Activated effector memory CD4-positive, alpha-beta T cell treated with anti-CD3 and anti-CD28 coated beads, Interleukin-2, amount 50 U/mL, for 16 hours (primary cell): Measurements from ENCODE around the gene TSPAN9.

Experiments
- DNase-seq: peaks from one replicate; pipeline ENCODE4 v3.0.0-alpha.2; 2020

TSPAN9 gene

DNA sequence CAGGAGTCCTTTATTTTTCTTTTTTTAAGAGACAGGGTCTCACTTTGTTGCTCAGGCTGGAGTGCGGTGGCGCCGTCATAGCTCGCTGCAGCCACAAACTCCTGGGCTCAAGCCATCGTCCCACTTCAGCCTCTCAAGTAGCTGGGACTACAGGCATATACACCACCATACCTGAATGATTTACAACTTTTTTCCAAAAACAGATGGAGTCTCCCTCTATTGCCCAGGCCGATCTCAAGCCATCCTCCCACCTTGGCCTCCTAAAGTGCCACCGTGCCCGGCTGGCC lies 205.1 kb downstream of the TSPAN9 start:
- DNase-seq = no peak

DNA sequence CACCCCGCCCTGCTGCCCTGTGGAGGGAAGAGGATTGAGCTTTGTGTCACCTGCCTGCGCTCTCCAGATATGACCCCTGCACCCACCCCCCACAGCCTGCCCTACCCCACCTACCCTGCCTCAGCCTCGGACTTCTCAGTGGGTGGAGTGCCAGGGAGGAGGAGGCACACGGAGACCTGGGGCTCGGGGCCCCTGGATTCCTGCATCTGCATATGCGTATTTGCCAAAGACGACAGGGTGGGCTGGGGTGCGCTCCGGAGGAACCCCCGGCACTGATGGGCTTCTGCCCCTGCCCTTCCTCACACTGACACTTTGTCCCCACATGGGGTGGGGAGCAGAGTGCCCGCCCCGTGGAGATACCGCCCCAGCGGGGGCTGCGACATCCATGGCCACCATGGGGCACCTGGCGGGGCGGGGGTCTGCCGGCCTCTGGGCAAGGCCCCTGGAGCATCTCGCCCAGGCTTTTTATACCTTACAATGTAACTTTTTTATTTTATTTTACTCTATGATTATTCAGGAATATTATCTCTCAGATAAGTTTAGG lies 206.0 kb downstream of the TSPAN9 start:
- DNase-seq = no peak

- DNase-seq = no peak
Observed at GRCh38 chr12:3284405-3284804, 207.2 kb downstream of the TSPAN9 start.

DNA sequence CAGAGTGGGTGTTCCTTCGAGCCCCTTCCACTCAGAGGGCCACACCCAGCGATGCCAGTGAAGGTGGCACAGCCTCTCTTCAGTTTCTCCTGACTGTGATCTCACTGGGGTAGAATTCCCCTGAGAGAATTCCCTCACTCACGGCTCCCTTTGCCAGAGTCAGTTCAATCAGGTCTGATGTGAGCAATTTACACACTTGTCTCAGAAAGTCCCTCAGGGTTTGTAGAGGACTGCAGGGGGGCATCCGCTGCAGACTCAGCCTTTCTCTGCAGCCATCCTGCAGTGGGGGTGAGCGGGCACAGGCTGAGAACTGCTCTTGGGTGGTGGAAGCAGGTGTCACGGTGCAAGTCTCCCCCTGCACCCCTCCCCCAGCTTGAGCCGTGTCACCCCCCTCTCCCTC lies 208.4 kb downstream of the TSPAN9 start:
- DNase-seq = no peak

DNA sequence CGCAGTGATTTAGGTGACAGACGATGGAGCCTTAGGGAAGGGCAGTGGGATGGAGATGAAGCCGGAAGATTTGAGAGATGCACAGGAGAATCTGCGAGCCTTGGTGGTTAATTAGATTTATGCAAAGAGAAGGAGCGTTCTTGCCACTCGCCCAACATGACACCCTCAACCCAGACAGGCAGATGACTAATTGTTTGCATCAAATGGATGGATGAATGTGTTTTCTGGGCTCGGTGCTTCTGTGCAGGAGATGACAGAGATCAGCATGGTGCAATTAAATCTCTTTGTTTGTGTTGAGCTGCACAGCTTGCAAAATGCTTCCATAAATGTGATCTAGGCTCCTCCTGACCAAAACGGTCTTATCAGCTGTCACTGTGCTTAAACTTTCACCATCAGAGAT lies 211.5 kb downstream of the TSPAN9 start:
- no peak for DNase-seq

GRCh38 chr12:3289702-3290101 lies 212.5 kb downstream of the TSPAN9 start:
- DNase-seq = no peak

- DNase-seq = no peak
Observed at GRCh38 chr12:3291939-3292338, 214.8 kb downstream of the TSPAN9 start.

DNA sequence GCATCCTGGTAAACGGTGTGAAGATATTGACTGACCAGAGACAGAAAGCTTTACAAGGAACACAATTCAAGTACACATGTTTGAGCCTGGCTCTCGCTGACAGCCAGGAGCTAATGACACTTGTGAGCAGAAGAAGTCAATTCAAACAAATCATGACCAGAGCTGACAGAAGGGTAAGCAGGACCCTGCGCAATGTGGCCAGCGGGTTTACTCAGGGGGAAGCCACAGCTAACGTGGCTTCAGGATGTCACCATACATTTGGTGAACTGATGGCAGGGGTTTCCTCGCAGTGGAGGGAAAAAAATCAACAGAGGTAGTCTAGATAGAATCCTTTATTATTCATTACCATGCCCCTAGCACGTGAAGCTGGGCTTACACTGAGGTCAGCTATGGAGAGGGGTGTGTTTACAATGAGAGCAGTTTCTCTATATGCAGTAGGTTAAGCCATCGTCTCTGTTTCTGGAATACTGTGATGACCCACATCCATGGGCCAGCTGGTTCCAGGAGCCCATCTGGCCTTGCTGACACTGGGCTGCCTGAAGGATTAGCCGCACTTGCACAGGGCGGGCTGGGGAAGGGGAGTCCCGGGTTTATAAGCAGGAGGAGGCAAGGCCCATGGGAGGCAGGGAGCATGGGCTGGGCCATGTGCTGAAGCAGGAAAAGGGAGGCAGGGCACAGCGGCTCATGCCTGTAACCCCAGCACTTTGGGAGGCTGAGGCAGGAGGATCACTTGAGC lies 215.7 kb downstream of the TSPAN9 start:
- no peak for DNase-seq

DNA sequence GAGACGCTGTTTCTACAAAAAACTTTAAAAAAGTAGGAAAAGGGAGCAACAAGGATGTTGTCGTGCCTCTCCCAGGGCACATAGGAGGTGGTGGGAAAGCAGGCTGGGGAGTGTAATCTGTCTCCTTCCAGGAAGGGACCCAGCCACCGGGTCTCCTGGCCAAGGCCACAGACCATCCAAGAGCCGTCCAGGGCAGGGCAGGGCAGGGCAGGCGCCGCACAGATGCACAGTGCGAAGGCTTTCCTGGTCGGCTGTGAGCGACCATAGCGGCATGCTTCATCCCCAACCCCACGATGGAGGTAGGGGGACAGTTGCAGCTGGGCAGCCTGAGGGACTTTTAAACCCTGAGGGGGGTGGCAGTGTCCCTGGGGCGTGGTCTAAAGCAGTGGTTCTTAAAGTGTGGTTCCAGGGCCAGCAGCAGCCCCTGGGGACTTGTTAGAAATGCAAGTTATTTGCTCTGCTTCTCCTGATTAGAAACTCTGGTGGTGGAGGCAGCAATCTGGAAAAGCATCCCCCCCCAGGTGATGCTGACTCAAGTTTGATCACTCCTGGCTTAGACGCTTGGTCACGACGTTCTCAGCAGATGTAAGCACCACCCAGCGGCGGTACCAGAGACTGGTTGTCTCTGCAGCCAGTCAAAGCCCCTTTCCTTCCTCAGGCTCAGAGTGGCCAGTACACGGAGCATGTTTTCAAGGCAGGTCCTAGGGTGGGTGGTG lies 216.4 kb downstream of the TSPAN9 start:
- DNase-seq = no peak

DNA sequence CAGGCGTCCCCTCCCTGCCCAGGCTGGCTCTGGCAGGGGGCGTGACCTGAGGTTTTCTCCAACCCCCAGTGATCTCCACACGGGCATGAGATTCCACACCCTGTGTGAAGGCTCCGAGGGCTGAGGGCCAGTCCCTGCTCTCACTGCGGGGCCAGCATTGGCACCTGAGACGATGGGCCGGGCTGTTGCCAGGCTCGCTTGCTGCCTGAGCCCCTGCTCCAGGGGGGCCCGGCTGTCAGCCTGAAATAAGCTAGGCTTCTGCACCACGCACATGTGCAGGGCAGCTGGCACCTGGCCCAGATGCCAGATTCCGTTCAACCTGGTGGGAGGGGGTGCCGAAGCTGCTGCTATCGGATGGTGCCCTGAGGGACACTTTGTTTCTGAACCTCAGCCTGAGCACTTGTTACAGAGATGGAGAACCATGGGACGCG lies 217.3 kb downstream of the TSPAN9 start:
- DNase-seq = no peak

GRCh38 chr12:3295225-3295624 lies 218.0 kb downstream of the TSPAN9 start:
- no peak for DNase-seq

DNA sequence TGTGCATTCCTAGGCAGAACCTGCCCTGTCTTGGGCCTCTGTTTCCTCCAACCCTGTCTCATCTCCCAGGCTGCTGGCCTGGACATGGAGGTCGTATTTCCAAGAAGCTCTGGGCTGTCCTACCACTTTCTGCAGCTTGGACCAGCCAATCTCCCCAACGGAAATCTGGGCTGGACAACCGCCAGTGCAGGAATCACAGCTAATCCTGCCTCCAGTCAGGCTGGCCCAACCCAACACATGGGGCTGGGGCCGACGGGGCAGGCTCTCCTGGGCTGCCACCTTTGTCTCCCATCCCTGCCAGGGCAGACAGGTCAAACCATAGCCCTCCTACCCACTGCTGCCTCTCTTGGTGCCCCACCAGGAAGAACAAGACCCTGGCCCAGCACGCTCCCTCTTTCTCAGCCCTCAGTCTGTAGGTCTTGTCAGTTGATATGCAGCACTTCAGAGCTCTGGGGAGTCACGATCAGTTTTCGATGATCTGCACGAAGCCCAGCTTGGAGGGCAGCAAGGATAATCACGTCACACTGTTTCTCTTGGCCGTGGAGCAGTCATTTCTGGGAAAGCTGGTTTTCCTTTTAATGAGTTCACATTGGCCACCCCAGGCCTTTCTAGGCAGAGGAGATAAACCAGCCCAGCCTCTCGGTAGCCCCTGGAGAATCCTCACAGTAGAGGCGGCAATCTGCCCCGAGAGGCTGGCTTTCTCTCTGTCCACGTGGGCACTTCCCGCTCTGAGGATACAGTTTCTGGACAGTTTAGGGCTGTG lies 218.6 kb downstream of the TSPAN9 start:
- no peak for DNase-seq

GRCh38 chr12:3296409-3296701 lies 219.2 kb downstream of the TSPAN9 start:
- no peak for DNase-seq

- no peak for DNase-seq
Observed at GRCh38 chr12:3298603-3299002, 221.4 kb downstream of the TSPAN9 start.

DNA sequence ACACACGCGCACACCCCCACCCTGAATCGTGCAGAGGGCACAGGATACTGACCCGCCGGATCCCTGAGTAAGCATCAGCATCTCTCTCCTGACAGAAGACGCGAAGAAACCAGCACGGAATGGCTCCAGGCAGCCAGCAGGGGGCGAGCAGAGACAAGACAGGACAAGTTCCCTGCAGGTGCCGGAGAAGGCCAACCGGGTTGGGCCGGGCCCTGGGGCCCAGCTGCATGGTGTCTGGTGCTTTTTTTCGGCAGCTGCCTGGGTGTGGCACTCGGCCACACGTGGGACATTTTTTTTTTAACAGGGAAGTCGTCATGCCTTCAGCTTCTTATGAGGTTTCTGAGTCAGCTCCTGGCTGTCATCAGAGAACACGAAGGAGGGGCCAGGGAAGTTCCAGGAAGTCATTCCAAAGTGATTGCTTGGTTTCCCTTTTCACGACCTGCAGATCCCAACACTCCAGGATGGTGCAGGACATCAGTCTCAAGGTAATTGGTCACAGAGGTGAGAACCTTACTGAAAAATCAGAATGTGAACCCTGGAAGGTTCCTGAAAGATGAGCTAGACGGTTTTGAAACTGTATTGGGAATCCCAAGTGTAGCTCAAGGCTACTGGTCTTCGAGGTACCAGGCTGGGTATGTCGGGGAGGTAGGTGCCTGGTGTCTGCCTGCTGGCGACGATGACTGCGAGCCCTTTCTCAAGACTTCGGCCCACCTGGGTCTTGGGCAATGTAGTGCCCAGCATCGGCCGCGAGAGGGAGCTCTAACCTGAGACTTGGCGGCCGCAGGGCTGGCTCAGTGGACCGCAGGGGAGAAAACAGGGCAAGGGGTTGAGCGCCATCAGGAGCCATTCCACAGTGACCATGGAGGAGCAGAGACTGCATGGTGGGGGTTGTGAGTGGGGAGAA lies 223.0 kb downstream of the TSPAN9 start:
- peak; percentile 90 for DNase-seq

- DNase-seq = no peak
Observed at GRCh38 chr12:3300833-3301401, 223.7 kb downstream of the TSPAN9 start.

DNA sequence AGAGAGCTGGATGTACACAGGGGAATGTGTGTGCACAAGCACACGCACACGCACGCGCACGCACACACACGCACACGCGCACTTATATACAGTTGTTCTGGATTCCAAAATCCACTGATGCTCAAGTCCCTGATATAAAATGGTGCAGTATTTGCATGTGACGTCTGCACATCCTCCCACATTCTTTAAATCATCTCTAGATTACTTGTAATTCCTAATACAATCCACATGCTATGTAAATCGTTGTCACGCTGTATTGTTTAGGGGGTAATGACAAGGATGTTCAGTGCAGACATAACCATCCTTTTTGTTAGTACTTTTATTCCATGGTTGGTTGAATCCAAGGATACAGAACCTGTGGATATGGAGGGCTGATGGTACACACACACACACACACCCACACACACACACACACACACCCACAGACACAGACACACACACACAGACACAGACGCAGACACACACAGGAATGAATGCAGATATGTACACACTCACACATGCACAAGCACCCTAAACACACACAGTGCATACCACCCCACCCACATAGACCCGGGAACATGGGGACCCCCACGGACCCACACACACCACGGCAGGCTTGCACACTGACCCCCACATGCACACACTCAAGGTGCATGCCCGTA lies 225.3 kb downstream of the TSPAN9 start:
- DNase-seq = no peak

- no peak for DNase-seq
Observed at GRCh38 chr12:3303410-3304136, 226.4 kb downstream of the TSPAN9 start.

DNA sequence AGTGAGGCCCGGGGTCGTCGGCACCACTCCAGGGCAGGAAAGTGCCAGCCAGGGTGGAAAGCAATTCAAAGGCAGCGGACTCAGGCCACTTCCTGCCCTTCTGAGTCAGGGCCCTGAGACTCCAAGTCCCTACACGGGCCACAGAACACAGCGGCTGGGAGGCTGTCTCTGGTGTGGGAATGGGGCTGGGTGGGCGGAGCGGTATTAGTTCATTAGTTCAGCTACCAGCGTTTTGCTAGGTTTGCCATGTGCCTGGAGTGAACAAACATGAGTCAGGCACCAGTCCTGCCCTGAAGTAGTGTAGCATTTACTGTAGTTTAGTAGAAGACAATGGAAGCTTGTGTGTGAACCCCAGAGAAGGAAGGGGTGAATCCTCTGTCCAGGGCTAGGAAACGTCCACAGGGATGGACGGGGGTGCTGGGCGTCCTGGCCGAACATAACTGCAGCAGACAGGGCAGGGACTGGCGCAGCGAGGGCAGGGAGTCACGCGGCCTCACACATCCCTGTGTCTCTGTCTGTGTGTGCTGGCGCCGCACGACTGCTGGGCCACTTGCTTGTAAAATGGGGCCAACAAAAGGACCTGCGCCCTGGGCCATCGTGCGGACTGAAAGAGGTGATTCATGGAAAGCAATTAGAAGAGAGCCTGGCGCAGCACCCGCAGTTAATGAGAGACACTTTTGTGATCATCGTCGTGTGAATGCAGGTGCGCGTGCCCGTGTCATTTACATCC lies 227.4 kb downstream of the TSPAN9 start:
- DNase-seq = no peak

DNA sequence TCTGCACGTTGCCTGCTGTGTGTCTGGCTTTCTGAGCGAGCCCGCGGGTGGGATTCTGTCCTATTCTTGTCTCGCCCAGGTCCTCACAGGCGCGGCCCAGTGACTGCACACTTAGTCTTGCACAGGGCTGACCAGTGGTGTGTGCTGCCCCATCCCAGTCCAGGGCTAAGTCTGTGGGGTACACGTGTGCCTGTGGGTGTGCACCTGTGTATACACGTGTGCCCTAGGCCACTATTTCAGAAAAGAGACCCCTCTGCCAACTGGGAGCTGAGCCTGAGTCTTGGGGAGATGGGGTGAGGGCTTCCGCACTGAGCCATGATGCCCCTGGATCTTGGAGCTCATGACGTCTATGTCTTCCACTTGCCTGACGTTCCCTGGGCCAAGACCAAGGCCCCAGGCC lies 228.3 kb downstream of the TSPAN9 start:
- no peak for DNase-seq
